Gastroesophageal sphincter (tissue), 3 donors: Measurements from ENCODE around the gene CD3E.

ENCODE experiments used
- EP300 ChIP-seq: sonication (generic); formaldehyde crosslinking; IDR thresholded peaks from one replicate; pipeline ENCODE4 v1.6.1; 2017; ENCODE audit warnings: antibody characterized with exemption, mild to moderate bottlenecking
- POLR2A ChIP-seq, 2 donors: fragments of 450-650 bp; IDR thresholded peaks; one replicate each; pipeline ENCODE4 v1.6.1; 2017; ENCODE audit warnings: antibody characterized with exemption in 2 of 2, mild to moderate bottlenecking in 2 of 2, moderate library complexity in 1 of 2
- TF ChIP-seq, protein P1 (sequence below), 4 experiments: fragments of 200-600 bp in 2 of 4; fragments of 450-650 bp in 2 of 4; sonication (generic) in 1 of 4; IDR thresholded peaks; one replicate each; pipeline ENCODE4 v1.5.1; 2017 to 2019; ENCODE audit warnings: antibody characterized with exemption in 4 of 4, mild to moderate bottlenecking in 2 of 4, moderate library complexity in 2 of 4

GRCh38 chr11:118294053-118294452 is 10.5 kb upstream of the CD3E start:
- TF ChIP-seq, protein P1, sequence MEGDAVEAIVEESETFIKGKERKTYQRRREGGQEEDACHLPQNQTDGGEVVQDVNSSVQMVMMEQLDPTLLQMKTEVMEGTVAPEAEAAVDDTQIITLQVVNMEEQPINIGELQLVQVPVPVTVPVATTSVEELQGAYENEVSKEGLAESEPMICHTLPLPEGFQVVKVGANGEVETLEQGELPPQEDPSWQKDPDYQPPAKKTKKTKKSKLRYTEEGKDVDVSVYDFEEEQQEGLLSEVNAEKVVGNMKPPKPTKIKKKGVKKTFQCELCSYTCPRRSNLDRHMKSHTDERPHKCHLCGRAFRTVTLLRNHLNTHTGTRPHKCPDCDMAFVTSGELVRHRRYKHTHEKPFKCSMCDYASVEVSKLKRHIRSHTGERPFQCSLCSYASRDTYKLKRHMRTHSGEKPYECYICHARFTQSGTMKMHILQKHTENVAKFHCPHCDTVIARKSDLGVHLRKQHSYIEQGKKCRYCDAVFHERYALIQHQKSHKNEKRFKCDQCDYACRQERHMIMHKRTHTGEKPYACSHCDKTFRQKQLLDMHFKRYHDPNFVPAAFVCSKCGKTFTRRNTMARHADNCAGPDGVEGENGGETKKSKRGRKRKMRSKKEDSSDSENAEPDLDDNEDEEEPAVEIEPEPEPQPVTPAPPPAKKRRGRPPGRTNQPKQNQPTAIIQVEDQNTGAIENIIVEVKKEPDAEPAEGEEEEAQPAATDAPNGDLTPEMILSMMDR (IDR thresholded peaks at IDR 0.05): no peak
- TF ChIP-seq POLR2A (IDR thresholded peaks at IDR 0.05) (no peak), EP300 (no peak)
